SK-N-MC (cell line): ENCODE data around the gene CDK17.

ENCODE experiments used
- EZH2 ChIP-seq: fragments of 200-600 bp; sonication (generic); IDR thresholded peaks from one replicate; pipeline ENCODE4 v1.6.1; 2017; ENCODE audit warnings: antibody characterized with exemption
- FOXP2 ChIP-seq: optimal IDR thresholded peaks from 2 replicates; pipeline ENCODE3; 2011; ENCODE audit warnings: mild to moderate bottlenecking, moderate library complexity; ENCODE audit not compliant: insufficient read depth; ENCODE audit errors: extremely low read length, control extremely low read depth
- POLR2AphosphoS5 ChIP-seq: IDR thresholded peaks from 2 replicates; pipeline ENCODE4 v1.6.1; 2012; ENCODE audit warnings: mild to moderate bottlenecking, low read depth, low read length, borderline replicate concordance

DNA sequence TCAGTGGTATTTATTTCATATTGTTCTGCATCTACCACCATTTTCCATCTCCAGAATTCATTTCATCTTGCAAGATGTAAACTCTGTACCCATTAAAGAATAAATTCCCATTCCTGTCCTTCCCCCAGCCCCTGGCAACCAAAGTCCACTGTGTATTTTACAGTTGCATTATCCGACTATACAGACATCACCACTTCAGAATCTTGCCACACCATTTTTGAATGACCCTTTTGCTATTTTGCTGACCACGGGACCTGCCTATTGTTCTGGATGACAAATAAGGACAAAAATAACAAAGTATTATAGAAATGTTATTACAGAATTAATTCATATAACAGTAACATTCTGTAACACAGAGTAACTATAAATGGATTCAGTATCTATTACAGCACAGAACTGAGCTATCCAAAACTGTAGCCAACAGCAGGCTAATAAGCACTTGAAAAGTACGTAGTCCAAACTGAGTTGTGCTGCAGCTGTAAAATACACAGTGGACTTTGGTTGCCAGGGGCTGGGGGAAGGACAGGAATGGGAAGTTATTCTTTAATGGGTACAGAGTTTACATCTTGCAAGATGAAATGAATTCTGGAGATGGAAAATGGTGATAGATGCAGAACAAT, 61.3 kb downstream of the CDK17 start:
- TF ChIP-seq POLR2AphosphoS5 (no peak), FOXP2 (no peak), EZH2 (no peak)
